Frontal cortex (tissue), 4 donors: ENCODE data around the gene ACKR3. TPM values are rescaled to one million over a fixed set of nuclear protein-coding genes. Genes with fewer than 3 reads are reported as not detected.

Experiments
- DNase-seq, 2 donors: peaks; one replicate each; pipeline ENCODE4 v3.0.0; 2012; ENCODE audit warnings: low spot score in 2 of 2
- FAIRE-seq: peaks from 2 replicates; lab custom pipeline; 2012; peaks lifted over from hg19 to GRCh38; lab: Jason Lieb, UNC
- total RNA-seq: library from RNA; depleted of rRNA; stranded (reverse); fragments of >200 nt; gene quantifications from one replicate; pipeline ENCODE4 v1.2.3, GENCODE V29; 2014
- donor health status: control.
- donor health status: control.
- donor health status: control.

The ACKR3 gene
- total RNA-seq, 1 donor from 2014 or later = 20.0 TPM

GRCh38 chr2:236566596-236566995, 3.0 kb upstream of the ACKR3 start:
- DNase-seq = no peak
- no peak for FAIRE-seq

- DNase-seq = peak in 1 of 2 donors; percentile 48
- FAIRE-seq = no peak
Observed at GRCh38 chr2:236568068-236568921, 1.3 kb upstream of the ACKR3 start.

- FAIRE-seq (no peak), DNase-seq (no peak)
Observed at GRCh38 chr2:236568922-236569572, 578 bp upstream of the ACKR3 start.

DNA sequence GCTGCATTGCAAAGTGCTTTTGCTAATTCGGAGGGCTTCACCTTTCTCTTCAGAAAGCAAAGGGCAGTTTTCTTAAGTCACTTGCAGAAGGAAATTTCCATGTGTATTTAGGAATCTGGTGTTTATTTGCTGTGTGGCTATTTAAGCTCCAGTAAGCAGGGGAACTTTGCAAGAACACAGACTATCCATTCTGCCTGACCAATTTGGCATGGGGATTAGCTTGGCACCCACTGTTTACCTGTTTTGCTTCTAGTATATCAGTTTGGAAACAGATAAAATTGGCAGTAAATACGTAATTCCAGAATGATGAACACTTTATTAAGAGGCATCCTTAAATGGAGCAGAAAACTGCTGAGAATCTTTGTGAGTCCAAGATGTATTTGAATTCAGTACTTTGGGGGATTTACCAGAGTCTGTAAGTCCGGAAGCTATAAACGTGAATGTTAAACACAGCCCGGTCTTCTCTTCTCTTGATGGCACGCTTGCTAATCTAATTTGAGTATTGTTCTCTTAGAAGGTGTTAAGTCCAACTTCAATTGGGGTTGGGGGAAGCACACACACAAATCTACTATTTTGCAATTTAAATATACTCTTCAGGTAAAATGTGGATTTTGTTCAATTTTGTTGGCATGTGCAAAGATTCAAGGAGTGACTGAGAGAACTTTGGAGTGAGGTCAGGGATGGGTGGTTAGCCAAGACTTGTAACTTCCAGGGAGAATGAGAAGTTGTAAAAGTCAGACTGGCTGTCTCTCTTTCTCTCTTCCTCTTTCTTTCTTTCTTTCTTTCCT, 650 bp downstream of the ACKR3 start:
- no peak for FAIRE-seq
- DNase-seq = no peak

GRCh38 chr2:236571145-236571544, 1.5 kb downstream of the ACKR3 start:
- FAIRE-seq (no peak), DNase-seq (no peak)

DNA sequence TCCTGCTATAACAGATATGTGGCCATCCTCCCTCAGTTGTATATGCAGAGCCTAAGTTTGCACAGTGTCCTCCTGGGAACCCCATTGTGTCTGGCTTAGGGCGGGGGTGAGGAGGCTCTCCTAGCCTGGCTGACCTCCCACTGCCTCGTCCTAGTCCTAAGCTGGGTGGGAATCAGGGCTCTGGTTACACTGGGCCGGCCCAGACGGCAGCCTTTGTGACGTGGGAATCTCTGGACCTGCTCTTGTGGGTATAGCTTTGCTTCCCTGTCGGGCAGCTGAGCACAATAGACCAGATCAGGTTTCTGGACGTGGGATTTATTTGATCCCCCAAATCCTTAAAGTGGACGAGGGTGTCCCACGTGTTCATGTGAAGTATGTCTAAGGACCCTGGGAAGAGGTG, 2.9 kb downstream of the ACKR3 start:
- DNase-seq = no peak

DNA sequence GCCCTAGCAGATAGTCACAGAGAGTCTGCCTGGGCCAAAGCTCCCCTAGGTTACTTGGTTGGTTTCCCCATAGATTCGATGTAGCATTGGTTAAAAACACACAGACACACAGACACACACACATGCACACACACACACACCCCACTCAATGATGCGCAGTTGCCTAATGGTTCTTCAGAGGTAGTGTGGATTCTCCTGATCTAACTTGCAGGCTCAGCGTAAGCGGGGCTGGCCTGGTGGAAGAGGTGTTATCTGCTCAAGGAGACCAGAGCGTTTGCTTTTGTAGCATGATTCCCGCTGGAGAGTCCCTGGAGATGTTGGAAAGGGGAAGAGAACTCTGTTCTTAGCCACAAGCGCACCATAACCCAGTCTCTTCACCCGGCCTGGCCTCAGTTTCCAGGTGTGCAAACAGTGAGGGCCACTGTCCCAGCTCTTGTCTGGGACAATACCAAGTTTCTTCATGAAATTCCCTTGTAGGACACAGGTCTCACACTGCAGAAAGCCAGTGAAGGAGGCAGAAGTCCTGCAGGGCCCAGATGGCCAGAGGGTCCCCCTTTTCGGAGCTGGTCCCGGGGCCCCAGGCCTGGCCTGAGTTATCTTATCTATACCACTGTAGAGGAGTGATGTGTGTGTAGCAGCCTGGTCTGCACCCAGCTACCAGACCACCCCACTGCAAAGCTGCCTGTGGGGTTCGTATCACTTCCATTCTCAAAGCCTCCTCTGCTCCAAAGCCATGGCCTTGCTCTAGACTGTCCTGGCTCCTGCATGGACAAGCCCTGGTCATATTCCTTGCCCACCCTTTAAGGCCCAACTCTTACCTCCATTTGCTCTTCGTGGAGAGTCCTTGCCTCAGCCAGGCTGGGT, 3.7 kb downstream of the ACKR3 start:
- no peak for FAIRE-seq

More for the DNA sequence above, 2.9 kb downstream of the ACKR3 start:
- no peak for FAIRE-seq

DNA sequence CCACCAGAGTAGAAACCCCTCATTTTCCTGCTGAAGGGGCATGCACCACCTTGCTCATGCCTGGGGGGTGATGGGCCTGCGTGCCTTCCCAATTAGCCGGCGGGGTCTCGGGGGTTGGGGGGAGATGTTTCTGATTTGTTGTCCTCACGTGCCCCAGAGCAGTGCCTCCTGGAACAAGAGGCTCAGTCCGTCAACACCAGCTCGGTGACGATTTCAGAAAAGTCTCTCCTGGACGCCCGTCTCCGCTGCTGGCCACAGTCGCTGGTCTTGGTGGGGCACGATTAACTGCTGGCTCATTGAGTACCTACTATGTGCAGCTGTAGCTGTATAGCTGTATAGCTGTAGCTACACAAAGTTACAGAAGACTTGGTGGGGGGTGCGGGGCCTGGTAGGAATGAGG, 4.4 kb downstream of the ACKR3 start:
- DNase-seq (no peak), FAIRE-seq (no peak)

More for the DNA sequence above, 3.7 kb downstream of the ACKR3 start:
- DNase-seq = no peak

GRCh38 chr2:236574424-236575145, 5.0 kb downstream of the ACKR3 start:
- DNase-seq = no peak
- FAIRE-seq = no peak

- FAIRE-seq = no peak
- DNase-seq = no peak
Observed at GRCh38 chr2:236575510-236575909, 5.9 kb downstream of the ACKR3 start.

- DNase-seq (no peak), FAIRE-seq (no peak)
Observed at GRCh38 chr2:236576087-236576486, 6.5 kb downstream of the ACKR3 start.

DNA sequence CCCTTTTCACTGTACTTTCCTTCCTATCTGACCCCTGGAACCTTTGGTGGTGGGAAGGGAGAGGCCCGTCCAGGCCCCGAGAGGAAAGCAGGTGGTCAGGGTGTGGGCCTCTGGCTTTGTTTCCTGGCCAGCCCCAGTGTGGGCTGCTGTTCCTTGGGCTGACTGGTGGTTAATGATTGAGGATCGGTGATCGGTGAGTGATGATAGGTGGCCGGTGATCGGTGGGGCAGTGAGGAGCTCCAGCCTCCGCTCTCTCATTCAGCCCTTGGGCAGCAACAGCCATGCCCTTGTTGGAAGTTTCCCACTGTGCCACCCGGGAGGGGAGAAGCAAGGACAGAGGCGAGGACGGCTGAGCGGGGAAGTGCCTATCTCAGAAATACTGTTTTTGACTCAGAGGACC, 7.3 kb downstream of the ACKR3 start:
- FAIRE-seq (no peak), DNase-seq (no peak)

DNA sequence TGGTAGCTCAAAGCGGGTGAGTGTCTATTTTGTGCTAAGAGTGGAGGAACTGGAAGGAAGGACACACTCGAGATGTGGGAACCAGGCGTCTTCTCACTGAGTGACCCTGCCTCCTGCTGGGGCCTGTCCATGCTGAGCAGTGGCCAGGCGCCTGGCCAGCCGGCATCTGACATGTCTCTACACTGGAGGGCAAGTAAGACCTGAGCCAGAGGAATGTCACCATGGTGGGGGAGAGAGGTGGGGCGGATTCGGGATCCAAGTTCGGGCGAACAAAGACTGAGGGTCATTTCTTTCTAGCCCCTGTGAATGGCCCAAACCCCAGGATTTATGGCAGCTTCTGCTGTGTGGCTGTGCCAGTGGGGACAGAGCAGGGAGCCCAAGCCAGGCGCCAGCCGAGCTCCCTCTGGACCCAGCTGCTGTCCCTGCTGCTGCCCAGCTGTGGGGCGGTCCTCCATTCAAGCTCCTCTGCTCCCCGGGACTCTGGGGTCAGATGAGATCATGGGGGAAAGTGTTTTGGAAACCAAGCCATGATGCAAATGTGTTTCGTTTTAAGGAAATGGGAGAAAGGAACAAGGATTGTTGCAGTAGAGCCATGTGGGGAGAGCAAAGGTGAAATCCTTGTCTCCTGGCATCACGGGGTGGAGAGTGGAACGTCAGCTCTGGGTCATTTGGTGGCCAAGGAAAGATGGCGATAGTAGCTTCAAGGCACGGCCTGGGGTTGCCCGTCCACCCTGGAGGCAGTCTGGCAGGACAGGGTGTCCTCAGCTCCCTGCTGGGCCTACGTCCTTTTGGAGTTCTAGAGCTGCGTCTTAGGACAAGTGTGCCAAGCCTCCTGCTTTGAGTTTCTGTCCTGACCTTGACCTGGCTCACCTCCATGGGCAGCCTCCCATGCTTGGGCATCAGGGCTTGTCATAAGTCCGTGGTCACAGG, 8.1 kb downstream of the ACKR3 start:
- DNase-seq (no peak), FAIRE-seq (no peak)

GRCh38 chr2:236578411-236578846, 8.8 kb downstream of the ACKR3 start:
- no peak for FAIRE-seq
- DNase-seq = no peak

DNA sequence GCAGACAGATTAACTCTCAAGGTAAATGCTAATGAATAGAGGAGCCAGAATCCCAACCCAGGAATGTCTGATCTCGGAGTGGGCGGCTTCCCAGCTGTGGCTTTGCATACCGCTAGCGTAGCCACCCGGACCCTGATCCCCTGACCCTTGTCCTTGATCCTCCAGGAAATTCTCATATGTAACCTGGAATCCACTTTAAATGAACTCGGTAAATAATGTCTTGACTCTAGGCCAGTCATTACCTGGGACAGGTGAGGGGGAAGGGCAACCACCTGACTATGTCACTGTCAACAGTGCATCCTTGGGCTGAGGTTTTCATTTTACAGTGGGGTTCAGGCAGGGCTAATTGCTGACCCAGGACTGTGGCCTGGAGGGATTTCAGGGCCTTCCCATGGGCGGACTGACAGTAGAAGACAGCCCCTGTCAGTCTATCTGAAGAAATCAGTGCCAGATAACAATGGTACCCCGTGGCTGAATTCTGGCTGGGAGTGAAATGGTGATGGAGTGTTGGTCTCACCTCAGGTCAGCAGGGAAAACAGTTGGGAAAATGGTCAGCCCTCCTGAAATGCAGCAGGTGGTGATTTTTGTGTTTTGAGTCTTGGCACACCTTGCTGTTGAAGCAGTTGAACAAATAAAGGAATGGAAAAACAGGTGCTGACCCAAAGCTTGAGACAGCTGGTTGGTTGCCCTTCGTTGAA, 9.6 kb downstream of the ACKR3 start:
- FAIRE-seq = no peak
- no peak for DNase-seq

- DNase-seq (peak; percentile 43 to 49), FAIRE-seq (no peak)
Observed at GRCh38 chr2:236579746-236580315, 10.2 kb downstream of the ACKR3 start.

GRCh38 chr2:236580746-236581355, 11.2 kb downstream of the ACKR3 start:
- FAIRE-seq (no peak), DNase-seq (no peak)
